Measurements from ENCODE around the gene BIN1.

BIN1 gene

GRCh38 chr2:127070221-127070620 lies 36.7 kb downstream of the BIN1 start:
- H3K27ac ChIP-seq: no peak overlapping the region
- TF ChIP-seq CTCF (conservative IDR thresholded peaks at IDR 0.05): no peak

DNA sequence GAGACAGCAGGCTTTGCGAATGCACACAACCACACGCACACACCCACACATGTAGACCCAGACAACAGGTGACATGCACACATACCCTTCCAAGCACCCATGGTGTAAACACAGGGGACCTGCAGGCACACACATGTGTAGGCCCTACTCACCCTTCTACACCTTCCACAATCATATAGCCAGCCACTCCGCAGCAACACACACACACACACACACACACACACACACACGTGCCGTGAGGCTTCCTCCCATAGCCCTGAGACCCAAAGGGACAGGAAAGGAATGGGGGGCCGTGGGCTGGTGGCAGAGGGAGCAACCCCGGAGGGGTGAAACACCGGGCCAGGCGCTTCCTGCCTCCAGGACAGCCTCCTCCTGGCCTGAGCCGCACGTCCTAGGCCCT lies 37.4 kb downstream of the BIN1 start:
- no peak overlapping the region for H3K27ac ChIP-seq
- TF ChIP-seq CTCF (conservative IDR thresholded peaks at IDR 0.05): no peak

GRCh38 chr2:127069003-127069402 lies 38.0 kb downstream of the BIN1 start:
- no peak overlapping the region for H3K27ac ChIP-seq
- TF ChIP-seq CTCF (conservative IDR thresholded peaks at IDR 0.05): no peak

GRCh38 chr2:127068351-127068741 lies 38.6 kb downstream of the BIN1 start:
- TF ChIP-seq CTCF (conservative IDR thresholded peaks at IDR 0.05): peak; percentile 43
- H3K27ac ChIP-seq: no peak overlapping the region

GRCh38 chr2:127067620-127068350 lies 39.2 kb downstream of the BIN1 start:
- peak; percentile 81 for TF ChIP-seq CTCF (conservative IDR thresholded peaks at IDR 0.05)
- no peak overlapping the region; the same call in 1 of the 2 replicates for H3K27ac ChIP-seq

DNA sequence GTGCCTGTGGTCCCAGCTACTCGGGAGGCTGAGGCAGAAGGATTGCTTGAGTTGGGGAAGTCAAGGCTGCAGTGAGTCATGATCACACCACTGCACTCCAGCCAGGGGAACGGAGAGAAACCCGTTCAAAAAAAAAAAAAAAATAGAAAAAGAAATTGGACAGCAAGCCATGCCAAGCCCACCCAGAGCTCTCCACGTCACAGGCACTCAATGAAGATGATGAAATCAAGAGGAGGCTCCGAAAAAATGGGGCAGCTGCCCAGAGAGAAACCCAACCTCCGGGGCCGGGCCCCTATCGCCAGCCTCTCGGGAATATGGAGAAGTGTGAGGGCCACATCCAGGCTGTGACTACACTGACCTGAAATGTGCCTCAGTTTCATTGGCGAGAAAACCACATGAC lies 40.0 kb downstream of the BIN1 start:
- no peak for TF ChIP-seq CTCF (conservative IDR thresholded peaks at IDR 0.05)
- H3K27ac ChIP-seq: no peak overlapping the region

DNA sequence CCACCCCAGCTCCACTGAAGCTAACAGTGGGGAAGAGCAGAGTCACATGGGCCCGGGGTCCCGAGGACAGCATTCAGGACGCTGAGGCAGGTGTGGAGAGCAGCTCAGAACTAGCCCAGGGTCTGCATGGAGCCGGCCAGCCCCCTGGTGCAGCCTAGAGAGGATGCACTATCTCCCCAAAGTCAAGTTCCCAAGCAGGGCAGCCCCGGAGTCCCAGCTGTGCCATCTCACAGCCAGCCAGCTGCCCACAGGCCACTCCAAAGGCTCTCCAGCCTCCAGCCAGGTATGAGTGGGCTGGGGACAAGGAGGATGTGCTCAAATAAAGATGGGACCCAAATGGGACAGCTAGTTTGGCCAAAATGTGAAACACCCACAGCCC lies 41.0 kb downstream of the BIN1 start:
- no peak overlapping the region for H3K27ac ChIP-seq

More for the DNA sequence above, 41.0 kb downstream of the BIN1 start:
- no peak for TF ChIP-seq CTCF (conservative IDR thresholded peaks at IDR 0.05)

Data from VCaP (cell line).